ENCODE data around the gene NARF. TPM values are rescaled to one million over a fixed set of nuclear protein-coding genes. Genes with fewer than 3 reads are reported as not detected.

The NARF gene
- total RNA-seq, 1 donor from 2014 or later: 122 TPM

- no peak for TF ChIP-seq CTCF (IDR thresholded peaks at IDR 0.05; ENCODE audit: unreplicated experiment)
- Mint-ChIP-seq H3K27me3 (ENCODE audit: low read depth) (no peaks in the 10 kb centered on the region), H3K4me1 (peaks cover 19% of the 10 kb centered on the region), H3K4me3 (peak overlapping the region; percentile 75), H3K9me3 (no peaks in the 10 kb centered on the region), H3K36me3 (no peaks in the 10 kb centered on the region), H3K27ac (peak overlapping the region; percentile 6)
- no peak for DNase-seq (ENCODE audit: low spot score in 2 of 2, unreplicated experiment in 2 of 2)
Measured at GRCh38 chr17:82495844-82496528, 37.4 kb downstream of the NARF start.

DNA sequence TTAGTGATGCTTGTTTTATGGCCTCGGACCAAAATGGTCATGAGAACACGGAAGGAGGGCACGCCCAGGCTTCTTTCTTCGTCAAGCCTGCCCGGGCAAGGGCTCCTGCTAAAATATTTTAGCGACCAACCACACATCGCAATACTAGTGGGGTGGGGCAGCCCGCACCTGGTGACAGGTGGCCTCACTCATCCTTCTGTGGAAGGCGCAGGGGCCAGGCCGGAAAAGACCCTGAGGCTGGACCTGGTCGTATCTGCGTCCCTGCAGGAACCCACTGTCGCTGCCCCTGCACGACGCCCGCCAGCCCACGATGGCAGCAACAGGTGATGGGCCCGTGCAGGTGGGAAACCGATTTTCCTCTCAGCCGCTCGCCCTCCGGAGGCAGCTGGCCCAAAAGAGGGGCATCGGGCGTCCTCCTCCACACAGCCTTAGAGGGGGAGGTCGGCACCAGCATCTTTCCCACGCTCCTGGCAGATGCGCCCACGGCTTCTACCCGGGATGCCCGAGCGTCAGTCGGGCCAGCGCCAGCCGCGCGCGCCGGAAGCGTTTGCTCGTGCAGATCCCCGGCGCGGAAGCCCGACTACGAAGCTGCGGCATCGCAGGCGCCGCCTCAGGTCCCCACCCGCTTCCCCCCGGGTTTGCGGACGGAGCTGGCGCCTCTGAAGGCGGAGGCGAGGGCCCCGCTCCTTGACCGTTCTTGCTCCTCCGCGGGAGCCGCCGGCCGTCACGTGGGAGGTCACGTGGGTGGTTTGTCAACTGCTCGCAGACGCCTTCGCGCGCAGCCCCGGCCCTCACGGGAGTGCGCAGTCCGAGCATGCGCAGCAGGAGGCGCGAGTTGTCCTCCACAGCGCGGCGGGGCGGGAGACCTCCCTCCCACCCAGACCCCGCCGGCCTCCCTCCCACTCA is 38.2 kb downstream of the NARF start:
- no peaks in the 10 kb centered on the region for H3K9me3 Mint-ChIP-seq
- DNase-seq (ENCODE audit: low spot score in 2 of 2, unreplicated experiment in 2 of 2): peak; percentile 96 to 97
- no peak for TF ChIP-seq CTCF (IDR thresholded peaks at IDR 0.05; ENCODE audit: unreplicated experiment)
- H3K27me3 Mint-ChIP-seq (ENCODE audit: low read depth): no peaks in the 10 kb centered on the region
- no peaks in the 10 kb centered on the region for H3K36me3 Mint-ChIP-seq
- peaks cover 19% of the 10 kb centered on the region for H3K4me1 Mint-ChIP-seq
- peak overlapping the region; percentile 6 for H3K27ac Mint-ChIP-seq
- H3K4me3 Mint-ChIP-seq: peak overlapping the region; percentile 75

- TF ChIP-seq CTCF (IDR thresholded peaks at IDR 0.05; ENCODE audit: unreplicated experiment): no peak
- H3K27ac Mint-ChIP-seq: peak overlapping the region; percentile 90
Measured at GRCh38 chr17:82497483-82498405, 39.2 kb downstream of the NARF start.

GRCh38 chr17:82502207-82502606 is 43.7 kb downstream of the NARF start:
- H3K36me3 Mint-ChIP-seq: no peaks in the 10 kb centered on the region
- H3K4me3 Mint-ChIP-seq: no peak overlapping the region
- H3K27me3 Mint-ChIP-seq (ENCODE audit: low read depth): no peaks in the 10 kb centered on the region

More at GRCh38 chr17:82497483-82498405, 39.2 kb downstream of the NARF start:
- Mint-ChIP-seq H3K9me3 (no peaks in the 10 kb centered on the region), H3K4me1 (peaks cover 19% of the 10 kb centered on the region), H3K36me3 (no peaks in the 10 kb centered on the region), H3K4me3 (peak overlapping the region; percentile 75), H3K27me3 (ENCODE audit: low read depth) (no peaks in the 10 kb centered on the region)
- peak in 1 of 2 experiments; percentile 66 for DNase-seq (ENCODE audit: low spot score in 2 of 2, unreplicated experiment in 2 of 2)

More at GRCh38 chr17:82502207-82502606, 43.7 kb downstream of the NARF start:
- TF ChIP-seq CTCF (IDR thresholded peaks at IDR 0.05; ENCODE audit: unreplicated experiment): no peak
- DNase-seq (ENCODE audit: low spot score in 2 of 2, unreplicated experiment in 2 of 2): no peak
- Mint-ChIP-seq H3K9me3 (no peaks in the 10 kb centered on the region), H3K4me1 (peaks cover 9% of the 10 kb centered on the region), H3K27ac (no peak overlapping the region)
